Suprapubic skin (tissue), 4 donors: ENCODE data around the gene ANO3. TPM values are rescaled to one million over a fixed set of nuclear protein-coding genes. Genes with fewer than 3 reads are reported as not detected.

Experiments used
- DNase-seq, 2 donors: peaks; one replicate each; pipeline ENCODE4 v3.0.0-alpha.2; 2019; ENCODE audit warnings: low spot score in 2 of 2
- H3K27ac ChIP-seq: fragments of 200-600 bp; sonication (generic); one replicate; pipeline ENCODE4 v1.5.1; 2019
- H3K27me3 ChIP-seq: fragments of 200-600 bp; sonication (generic); one replicate; pipeline ENCODE4 v1.5.1; 2019
- H3K36me3 ChIP-seq: fragments of 200-600 bp; sonication (generic); one replicate; pipeline ENCODE4 v1.5.1; 2019
- H3K4me1 ChIP-seq: fragments of 200-600 bp; sonication (generic); one replicate; pipeline ENCODE4 v1.5.1; 2019
- H3K4me3 ChIP-seq: fragments of 200-600 bp; sonication (generic); one replicate; pipeline ENCODE4 v1.5.1; 2019; ENCODE audit warnings: mild to moderate bottlenecking
- H3K9me3 ChIP-seq: fragments of 200-600 bp; sonication (generic); one replicate; pipeline ENCODE4 v1.5.1; 2019
- CTCF ChIP-seq, 2 donors: fragments of 200-600 bp in 1 of 2; fragments of 450-650 bp in 1 of 2; sonication (generic) in 1 of 2; IDR thresholded peaks; one replicate each; pipeline ENCODE4 v1.5.1; 2016 to 2019; ENCODE audit warnings: antibody characterized with exemption in 2 of 2, mild to moderate bottlenecking in 1 of 2, moderate library complexity in 1 of 2
- EP300 ChIP-seq: sonication (generic); formaldehyde crosslinking; IDR thresholded peaks from one replicate; pipeline ENCODE4 v1.6.1; 2017; ENCODE audit warnings: antibody characterized with exemption
- POLR2A ChIP-seq, 2 donors: fragments of 450-650 bp; IDR thresholded peaks; one replicate each; pipeline ENCODE4 v1.6.1; 2017; ENCODE audit warnings: antibody characterized with exemption in 2 of 2, mild to moderate bottlenecking in 2 of 2, moderate library complexity in 2 of 2
- POLR2AphosphoS5 ChIP-seq, 3 donors: sonication (generic); formaldehyde crosslinking; IDR thresholded peaks; one replicate each; pipeline ENCODE4 v1.6.1; 2017; ENCODE audit warnings: antibody characterized with exemption in 3 of 3
- WGBS: methylation state at CpG from one replicate; pipeline ENCODE4 v1.1.5; 2018; 5-methylcytosine and 5-hydroxymethylcytosine counted together
- total RNA-seq, 4 donors: library from RNA; depleted of rRNA; stranded (reverse); fragments of >200 nt; gene quantifications; one replicate each; pipeline ENCODE4 v1.1.0, GENCODE V29; 2016

The ANO3 gene
- total RNA-seq, 4 donors from 2014 or later, result 0.08 to 0.29 (median 0.16) TPM; not detected in 1

- no peak for TF ChIP-seq POLR2A (IDR thresholded peaks at IDR 0.05)
- no peak for TF ChIP-seq EP300
- no peak for TF ChIP-seq CTCF (IDR thresholded peaks at IDR 0.05)
- TF ChIP-seq POLR2AphosphoS5 (IDR thresholded peaks at IDR 0.05), result no peak
- Histone ChIP-seq H3K9me3 (no peaks in the 10 kb centered on the region), H3K27me3 (no peaks in the 10 kb centered on the region), H3K36me3 (no peaks in the 10 kb centered on the region), H3K4me1 (no peaks in the 10 kb centered on the region), H3K27ac (no peak overlapping the region), H3K4me3 (no peak overlapping the region)
- WGBS, result 0% methylated on average over 1 of the region's 1 CpG
- DNase-seq, result no peak
Observed at GRCh38 chr11:26507229-26507628, 175.3 kb downstream of the ANO3 start.

- WGBS, result 93% methylated on average over 2 of the region's 2 CpGs
- H3K4me3 ChIP-seq, result no peak overlapping the region
- no peak for DNase-seq
- TF ChIP-seq POLR2A (IDR thresholded peaks at IDR 0.05) (no peak), EP300 (no peak), POLR2AphosphoS5 (IDR thresholded peaks at IDR 0.05) (no peak), CTCF (IDR thresholded peaks at IDR 0.05) (no peak)
- no peak overlapping the region for H3K27ac ChIP-seq
- no peaks in the 10 kb centered on the region for H3K27me3 ChIP-seq
- H3K36me3 ChIP-seq, result no peaks in the 10 kb centered on the region
- H3K9me3 ChIP-seq, result no peaks in the 10 kb centered on the region
- no peaks in the 10 kb centered on the region for H3K4me1 ChIP-seq
Observed at GRCh38 chr11:26510164-26510563, 178.2 kb downstream of the ANO3 start.

GRCh38 chr11:26510756-26511155 lies 178.8 kb downstream of the ANO3 start:
- Histone ChIP-seq H3K36me3 (no peaks in the 10 kb centered on the region), H3K27me3 (no peaks in the 10 kb centered on the region), H3K4me1 (no peaks in the 10 kb centered on the region), H3K9me3 (no peaks in the 10 kb centered on the region), H3K4me3 (no peak overlapping the region), H3K27ac (no peak overlapping the region)
- TF ChIP-seq CTCF (IDR thresholded peaks at IDR 0.05), result no peak
- no peak for TF ChIP-seq EP300
- no peak for TF ChIP-seq POLR2A (IDR thresholded peaks at IDR 0.05)
- TF ChIP-seq POLR2AphosphoS5 (IDR thresholded peaks at IDR 0.05), result no peak
- WGBS, result 79% methylated on average over 2 of the region's 2 CpGs
- no peak for DNase-seq

GRCh38 chr11:26512196-26512595 lies 180.3 kb downstream of the ANO3 start:
- Histone ChIP-seq H3K9me3 (no peaks in the 10 kb centered on the region), H3K4me1 (no peaks in the 10 kb centered on the region), H3K27ac (no peak overlapping the region), H3K4me3 (no peak overlapping the region), H3K36me3 (no peaks in the 10 kb centered on the region), H3K27me3 (no peaks in the 10 kb centered on the region)
- no peak for TF ChIP-seq POLR2A (IDR thresholded peaks at IDR 0.05)
- TF ChIP-seq POLR2AphosphoS5 (IDR thresholded peaks at IDR 0.05), result no peak
- no peak for TF ChIP-seq CTCF (IDR thresholded peaks at IDR 0.05)
- TF ChIP-seq EP300, result no peak
- DNase-seq, result no peak
- 61% methylated on average over 2 of the region's 2 CpGs for WGBS

- TF ChIP-seq CTCF (IDR thresholded peaks at IDR 0.05) (no peak), POLR2AphosphoS5 (IDR thresholded peaks at IDR 0.05) (no peak), POLR2A (IDR thresholded peaks at IDR 0.05) (no peak), EP300 (no peak)
- WGBS, result 76% methylated on average over 2 of the region's 2 CpGs
- no peak overlapping the region for H3K27ac ChIP-seq
- H3K36me3 ChIP-seq, result no peaks in the 10 kb centered on the region
- no peak overlapping the region for H3K4me3 ChIP-seq
- no peaks in the 10 kb centered on the region for H3K9me3 ChIP-seq
- H3K4me1 ChIP-seq, result no peaks in the 10 kb centered on the region
- no peak for DNase-seq
- H3K27me3 ChIP-seq, result no peaks in the 10 kb centered on the region
Observed at GRCh38 chr11:26519469-26519868, 187.5 kb downstream of the ANO3 start.
